NCI-H82 treated with DMSO at 0.1 percent for 48 hours (cell line): ENCODE results near the gene LAMB4.

ENCODE experiments used
- DNase-seq: peaks from one replicate; lab custom pipeline; 2025; ENCODE audit not compliant: unreplicated experiment; lab: John Stamatoyannopoulos, UW

The LAMB4 gene

DNA sequence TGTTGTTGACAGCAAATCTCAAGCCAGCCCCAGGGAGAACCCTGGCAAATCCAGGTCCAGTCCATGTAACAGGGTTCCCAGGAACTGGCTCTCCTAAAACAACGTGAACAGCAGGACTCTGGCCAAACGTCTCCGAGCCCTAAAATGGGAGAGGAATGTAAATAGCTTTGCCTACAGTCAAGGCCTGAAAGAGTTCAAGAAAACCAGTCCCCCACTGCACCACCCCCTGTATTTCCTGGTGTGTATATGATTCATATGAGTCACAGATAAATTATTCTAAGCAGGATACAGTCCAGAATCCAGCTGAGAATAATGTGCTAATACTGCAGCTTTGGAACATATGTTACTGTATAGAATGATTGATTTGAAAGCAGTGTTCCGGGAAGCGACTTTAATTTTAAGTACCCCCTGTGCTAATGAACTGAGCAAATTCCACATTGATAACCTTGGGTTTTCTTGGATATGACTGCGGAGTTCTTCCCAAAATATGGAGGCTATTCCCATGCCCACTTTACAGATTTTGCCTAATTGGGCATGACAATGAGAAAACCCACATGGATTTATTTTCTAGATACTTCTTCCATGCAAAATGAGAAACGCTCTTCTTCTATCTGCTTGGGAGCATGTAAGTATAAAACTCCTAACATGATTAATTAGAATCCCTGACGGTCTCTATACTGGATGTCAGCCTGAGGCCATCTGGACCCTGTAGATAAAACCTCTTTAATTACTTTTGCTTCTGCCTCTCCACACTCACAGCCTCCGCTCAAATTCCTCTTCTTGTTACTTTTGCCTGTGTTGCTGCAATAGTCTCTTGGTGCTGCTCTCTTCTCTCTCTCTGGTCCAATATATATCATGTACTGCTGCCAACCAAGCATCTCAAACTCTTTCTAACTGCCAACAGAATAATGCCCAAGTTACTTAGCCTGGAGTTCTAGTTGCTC lies 50.2 kb downstream of the LAMB4 start:
- DNase-seq: peak; percentile 97

DNA sequence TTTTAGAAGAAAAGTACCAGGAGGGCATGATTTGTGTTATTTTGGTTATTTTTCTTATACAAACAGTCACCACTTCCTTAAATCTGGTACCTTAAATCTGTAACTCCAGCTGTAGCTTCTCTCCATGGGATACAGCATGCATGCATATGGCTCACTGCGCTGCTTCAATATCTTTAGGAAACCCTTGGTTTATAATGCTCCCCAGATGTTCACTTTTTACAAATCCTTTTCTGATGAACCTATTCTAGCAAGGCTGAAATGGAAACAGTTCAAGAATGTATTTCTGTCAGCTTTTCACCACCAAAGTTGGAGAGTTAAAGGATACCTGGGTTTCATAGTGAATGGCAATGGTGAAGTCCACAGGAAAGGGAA lies 50.9 kb downstream of the LAMB4 start:
- DNase-seq: peak; percentile 42

- DNase-seq: no peak
Observed at GRCh38 chr7:108078691-108079090, 51.5 kb downstream of the LAMB4 start.

GRCh38 chr7:108078211-108078673 lies 51.9 kb downstream of the LAMB4 start:
- no peak for DNase-seq

- DNase-seq: no peak
Observed at GRCh38 chr7:108077709-108078108, 52.5 kb downstream of the LAMB4 start.

DNA sequence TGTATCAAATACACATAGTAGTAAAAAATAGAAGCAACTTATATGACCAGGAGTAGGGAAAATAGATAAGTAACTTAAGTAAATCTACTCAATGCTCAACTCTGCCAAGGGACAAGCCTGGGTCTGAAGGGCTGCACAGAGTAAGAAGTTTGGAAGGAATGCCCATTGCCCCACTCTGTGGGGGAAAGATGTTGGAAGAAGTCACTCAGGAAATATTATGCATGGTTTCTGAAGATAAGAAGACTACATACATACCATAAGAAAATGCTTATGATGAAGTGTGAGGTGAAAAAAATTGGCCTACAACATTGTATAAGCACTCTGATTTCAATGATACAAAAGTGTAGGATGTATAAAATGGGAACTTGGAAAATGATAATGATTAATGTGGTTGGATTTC lies 54.0 kb downstream of the LAMB4 start:
- DNase-seq: no peak

- peak; percentile 82 for DNase-seq
Observed at GRCh38 chr7:108073305-108074070, 56.7 kb downstream of the LAMB4 start.

- DNase-seq: peak; percentile 23
Observed at GRCh38 chr7:108072739-108073138, 57.4 kb downstream of the LAMB4 start.

GRCh38 chr7:108072116-108072515 lies 58.0 kb downstream of the LAMB4 start:
- no peak for DNase-seq

- DNase-seq: peak; percentile 67
Observed at GRCh38 chr7:108071551-108071950, 58.6 kb downstream of the LAMB4 start.

- no peak for DNase-seq
Observed at GRCh38 chr7:108069646-108070045, 60.5 kb downstream of the LAMB4 start.

GRCh38 chr7:108067844-108068243 lies 62.3 kb downstream of the LAMB4 start:
- DNase-seq: no peak

DNA sequence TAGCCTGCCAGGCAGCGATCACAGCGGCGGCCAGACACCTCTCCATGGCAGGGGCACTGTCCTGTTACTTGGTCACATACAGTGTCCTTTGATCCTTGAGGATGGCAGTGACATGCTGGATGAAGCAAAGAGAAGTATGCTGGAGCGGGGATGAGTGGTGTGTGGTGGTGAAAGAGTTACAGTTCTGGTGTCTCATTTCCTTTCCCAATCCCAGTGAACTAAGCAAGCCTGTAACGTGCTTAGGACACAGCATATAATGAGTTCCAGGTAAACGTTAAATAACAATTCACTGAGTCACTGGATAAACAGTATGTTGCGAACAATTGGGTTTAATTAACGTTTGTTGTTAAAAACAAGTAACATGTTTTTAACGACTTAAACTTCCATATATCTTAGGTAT lies 63.7 kb downstream of the LAMB4 start:
- no peak for DNase-seq

- DNase-seq: no peak
Observed at GRCh38 chr7:108063520-108063933, 66.6 kb downstream of the LAMB4 start.

DNA sequence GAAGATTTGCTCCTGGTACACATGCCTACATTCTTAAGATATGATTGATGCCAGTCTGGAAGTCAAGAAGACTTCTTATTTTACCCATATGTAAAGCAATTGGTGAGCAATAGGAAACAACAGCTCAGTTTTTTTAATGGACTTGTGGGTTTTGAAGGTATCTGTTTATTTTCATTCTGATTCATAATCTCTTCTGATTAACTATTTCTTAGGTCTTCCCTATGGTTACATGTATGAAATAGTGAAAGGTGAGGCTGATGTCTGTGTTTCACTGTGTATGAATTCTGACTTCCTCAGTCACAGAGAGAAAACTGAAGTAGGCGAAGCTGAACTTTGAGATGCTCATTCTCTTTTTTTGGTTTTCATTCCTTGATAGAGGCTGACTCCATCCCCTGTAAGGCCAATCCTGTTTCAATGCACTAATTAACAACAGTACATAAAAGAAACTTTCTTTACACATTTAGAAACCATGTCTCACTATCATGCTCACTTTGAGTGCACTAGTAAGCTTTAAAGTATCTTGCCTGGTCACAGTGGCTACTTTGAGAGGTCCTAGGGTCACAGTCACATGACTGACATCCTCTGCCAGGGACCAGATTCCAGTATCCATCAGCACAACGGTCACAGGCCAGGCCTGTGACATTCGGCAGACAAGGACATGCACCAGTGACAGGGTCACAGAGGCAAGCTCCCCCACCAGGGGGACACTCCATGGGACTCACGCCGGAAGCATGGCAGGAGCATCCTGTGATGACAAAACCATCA lies 67.7 kb downstream of the LAMB4 start:
- no peak for DNase-seq

- DNase-seq: no peak
Observed at GRCh38 chr7:108059526-108059925, 70.6 kb downstream of the LAMB4 start.

DNA sequence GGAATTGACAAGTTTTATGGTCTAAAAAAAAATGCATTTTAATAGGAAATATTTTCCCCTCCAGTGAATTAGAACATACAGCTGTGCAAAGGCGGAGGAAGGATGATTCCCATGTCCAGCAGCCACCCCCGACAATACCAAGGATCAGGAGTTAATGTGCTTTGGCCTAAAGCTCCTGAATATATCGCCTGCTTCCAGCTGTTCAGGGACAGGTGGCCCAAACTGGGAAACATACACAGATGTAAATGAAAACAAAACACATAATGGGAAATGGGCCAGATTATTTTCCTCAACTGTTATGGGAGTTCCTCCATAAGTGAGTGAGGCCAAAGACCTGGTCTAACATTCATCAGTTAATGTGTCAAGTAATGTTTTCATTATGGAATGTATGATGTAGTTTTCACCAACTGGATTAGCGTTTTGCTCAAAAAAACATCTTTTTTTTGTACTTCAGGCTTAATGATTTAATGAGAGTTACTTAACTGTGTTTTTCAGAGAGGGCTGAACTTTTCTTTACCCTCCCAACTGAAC lies 72.1 kb downstream of the LAMB4 start:
- peak; percentile 56 for DNase-seq

GRCh38 chr7:108055611-108056021 lies 74.5 kb downstream of the LAMB4 start:
- DNase-seq: no peak

DNA sequence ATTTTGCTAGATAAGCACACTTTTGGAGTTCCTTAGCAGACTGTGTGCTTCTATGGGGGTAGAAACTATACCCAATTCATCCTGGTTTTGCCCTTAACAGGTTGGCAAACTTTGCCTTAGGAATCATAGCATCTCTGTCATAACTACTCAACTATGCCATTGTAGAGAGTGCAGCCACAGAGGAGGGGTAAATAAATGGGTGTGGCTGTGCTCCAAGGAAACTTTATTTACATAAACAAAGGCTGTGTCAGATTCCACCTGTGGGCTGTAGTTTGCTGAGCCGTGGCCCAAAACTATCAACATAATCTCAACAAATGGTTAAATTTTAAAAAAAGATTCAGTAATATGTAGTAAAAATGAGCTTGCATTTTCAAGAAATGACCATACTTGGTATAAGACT lies 75.6 kb downstream of the LAMB4 start:
- no peak for DNase-seq

DNA sequence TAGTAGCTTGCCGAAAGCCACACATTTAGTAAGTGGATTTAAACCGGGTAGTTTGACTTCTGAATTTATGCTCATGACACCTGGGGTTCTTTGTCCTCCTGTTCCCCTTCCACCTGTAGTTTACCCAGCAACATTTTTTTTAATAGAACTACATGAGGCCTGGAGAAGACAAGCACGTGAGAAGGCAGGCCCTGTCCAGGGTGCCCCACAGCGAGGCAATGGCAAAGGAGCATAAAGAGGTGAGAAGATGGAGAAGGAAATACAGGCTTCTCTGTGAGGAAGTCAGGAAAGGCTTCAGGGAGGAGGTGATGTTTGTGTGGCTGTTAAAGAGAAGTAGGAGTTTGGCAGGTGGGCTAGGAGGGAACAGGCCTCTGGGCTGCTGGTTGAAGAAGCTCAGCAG lies 76.9 kb downstream of the LAMB4 start:
- no peak for DNase-seq

- no peak for DNase-seq
Observed at GRCh38 chr7:108051454-108051853, 78.7 kb downstream of the LAMB4 start.
